OCI-M1 (cell line): ENCODE data around the gene DHH.
"Not testable (repeated sequence)": the region's sequence is repeated elsewhere in the genome, so short reads cannot be mapped to it uniquely, and the experiment has no call there.

Source experiments
- DNase-seq: peaks from one replicate; lab custom pipeline; 2025; lab: John Stamatoyannopoulos, UW

DHH gene

GRCh38 chr12:49094160-49094974 is at the start of gene DHH:
Gene DHH (minus strand): TSS chr12:49094801. CDS start chr12:49094512, 289 bp downstream.
- peak; percentile 72 for DNase-seq

- DNase-seq = no peak
These were observed 49.8 kb upstream of the DHH start for GRCh38 chr12:49144384-49144783.

GRCh38 chr12:49138999-49139398 is 44.4 kb upstream of the DHH start:
- DNase-seq = no peak

- DNase-seq = peak; percentile 95
These were observed 44.0 kb upstream of the DHH start for GRCh38 chr12:49138587-49138986.

GRCh38 chr12:49137476-49137875 is 42.9 kb upstream of the DHH start:
- no peak for DNase-seq

- DNase-seq = not testable (repeated sequence)
These were observed 42.4 kb upstream of the DHH start for GRCh38 chr12:49136997-49137396.

GRCh38 chr12:49133590-49133989 is 39.0 kb upstream of the DHH start:
- no peak for DNase-seq

- peak; percentile 52 for DNase-seq
These were observed 38.4 kb upstream of the DHH start for GRCh38 chr12:49133014-49133413.

- peak; percentile 84 for DNase-seq
These were observed 37.4 kb upstream of the DHH start for GRCh38 chr12:49131894-49132461.

- peak; percentile 95 for DNase-seq
These were observed 36.7 kb upstream of the DHH start, which contains the start of gene TUBA1B for GRCh38 chr12:49131051-49131893. Gene TUBA1B (minus strand): TSS chr12:49131395. CDS start chr12:49131300, 95 bp downstream.

GRCh38 chr12:49130151-49131050 is 35.8 kb upstream of the DHH start:
- peak; percentile 97 for DNase-seq

- no peak for DNase-seq
These were observed 34.9 kb upstream of the DHH start for GRCh38 chr12:49129332-49130150.

GRCh38 chr12:49127971-49128370 is 33.4 kb upstream of the DHH start:
- DNase-seq = not testable (repeated sequence)

GRCh38 chr12:49126852-49127763 is 32.5 kb upstream of the DHH start:
- DNase-seq = peak; percentile 42

- peak; percentile 72 for DNase-seq
These were observed 26.6 kb upstream of the DHH start for GRCh38 chr12:49121047-49121696.

- DNase-seq = peak; percentile 46
These were observed 16.6 kb upstream of the DHH start for GRCh38 chr12:49111206-49111605.

- peak; percentile 99 for DNase-seq
These were observed 16.0 kb upstream of the DHH start, which contains the start of gene LMBR1L for GRCh38 chr12:49110464-49111155. Gene LMBR1L (minus strand): TSS chr12:49110847. CDS start chr12:49110555, 292 bp downstream.
